NCI-H2196 treated with DMSO at 0.1 percent for 48 hours (cell line): ENCODE data around the gene HIPK2.

Experiments used
- DNase-seq: peaks from one replicate; lab custom pipeline; 2025; ENCODE audit not compliant: unreplicated experiment; lab: John Stamatoyannopoulos, UW

HIPK2 gene

DNA sequence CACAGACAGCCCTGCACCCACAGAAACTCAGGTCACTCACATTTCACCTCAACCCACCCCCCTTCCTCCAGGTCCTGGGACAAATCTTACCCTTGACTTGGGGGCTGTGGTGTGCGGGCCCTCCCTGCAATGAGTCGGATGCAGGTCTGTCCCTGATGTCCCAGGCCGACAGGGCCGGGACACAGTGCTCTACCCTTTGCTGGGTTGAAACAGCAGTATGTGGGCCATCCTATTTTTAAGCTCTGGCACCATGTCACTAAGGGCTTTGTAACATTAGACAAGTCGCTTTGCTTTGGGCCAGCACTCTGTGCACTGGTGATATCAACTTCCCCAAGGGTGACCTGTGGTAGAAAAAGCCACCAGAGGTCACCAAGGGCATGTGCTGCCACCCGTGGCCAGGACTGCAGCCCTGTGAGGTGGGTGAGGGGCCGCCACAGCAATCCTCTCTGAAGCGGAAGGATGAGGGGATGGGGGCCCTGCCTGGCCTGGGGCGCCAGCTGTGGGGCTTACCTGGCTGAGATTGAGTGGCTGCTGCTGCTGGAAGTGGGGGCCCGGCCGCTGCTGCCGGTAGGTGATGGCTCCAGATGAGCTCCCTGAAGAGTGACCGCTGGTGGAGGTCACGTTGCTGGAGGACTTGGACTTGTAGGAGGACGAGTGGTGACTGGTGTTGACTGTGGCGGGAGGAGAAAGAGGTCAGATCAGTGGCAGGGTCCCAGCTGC is 203.0 kb downstream of the HIPK2 start:
- no peak for DNase-seq

DNA sequence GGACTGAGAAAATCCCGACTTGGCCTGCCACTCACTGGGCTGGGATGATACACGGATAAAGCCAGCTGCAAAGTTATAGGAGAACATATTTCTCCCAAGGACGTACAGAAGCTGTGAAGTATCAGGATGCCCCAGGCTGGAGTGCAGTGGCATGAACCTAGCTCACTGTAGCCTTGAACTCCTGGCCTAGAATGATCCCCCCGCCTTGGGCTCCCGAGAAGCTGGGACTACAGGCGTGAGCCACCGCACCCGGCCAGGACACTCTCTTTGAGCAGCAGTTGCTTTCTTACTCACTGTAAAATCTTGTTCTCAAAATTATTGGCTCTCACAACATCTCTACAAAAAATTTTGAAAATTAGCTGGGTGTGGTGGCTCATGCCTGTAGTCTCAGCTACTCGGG is 203.9 kb downstream of the HIPK2 start:
- no peak for DNase-seq

DNA sequence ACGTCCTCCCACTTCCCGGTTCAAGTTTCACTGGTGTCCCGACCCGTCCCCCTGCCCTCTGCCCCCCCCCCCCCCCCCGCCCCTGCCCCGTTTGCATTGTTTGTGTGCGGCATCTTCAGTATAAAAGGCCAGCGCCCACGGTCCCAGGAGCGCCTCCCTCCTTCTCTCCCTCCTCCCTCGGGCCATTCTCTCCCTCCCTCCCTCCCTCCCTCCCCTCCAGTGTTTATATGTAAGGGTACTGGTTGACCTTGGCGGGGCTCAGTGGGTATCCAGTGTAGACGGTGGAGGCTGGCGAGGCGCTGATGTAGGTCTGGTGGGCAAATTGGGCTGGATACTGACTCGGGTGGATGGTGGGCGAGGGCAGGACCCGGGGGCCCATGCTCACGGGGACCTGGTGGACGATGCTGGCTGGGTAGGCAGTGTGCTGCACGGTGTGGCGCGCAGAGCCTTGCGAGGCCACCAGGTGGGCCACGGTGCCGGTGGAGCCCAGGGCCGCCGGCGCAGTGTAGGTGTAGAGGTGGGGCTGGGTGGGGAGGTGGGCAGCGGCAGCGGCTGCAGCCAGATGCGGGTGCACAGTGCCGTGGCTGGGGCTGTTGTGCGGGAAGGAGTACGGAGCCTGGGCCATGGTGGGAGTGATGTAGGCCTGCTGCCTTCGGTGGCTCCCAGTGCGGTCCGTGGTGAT is 205.0 kb downstream of the HIPK2 start:
- no peak for DNase-seq

DNA sequence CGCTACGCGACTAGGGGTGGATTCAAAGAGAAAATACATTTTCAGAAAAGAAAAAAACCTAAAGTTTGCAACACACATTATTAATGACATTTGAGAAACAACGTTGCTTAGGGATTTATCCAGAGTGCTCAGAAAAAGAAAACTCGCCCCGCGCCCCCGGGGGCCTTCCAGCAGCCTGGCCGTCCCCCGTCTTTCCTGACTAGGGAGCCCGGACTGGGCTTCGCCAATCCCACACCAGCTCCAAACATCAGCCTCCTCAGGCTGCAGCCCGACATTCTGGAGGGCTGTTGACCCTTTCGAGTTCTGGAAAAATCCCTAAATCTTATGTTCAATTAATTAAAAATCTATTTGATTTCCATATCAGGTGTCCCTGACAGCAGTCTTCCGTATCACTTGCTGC is 205.7 kb downstream of the HIPK2 start:
- DNase-seq: no peak

DNA sequence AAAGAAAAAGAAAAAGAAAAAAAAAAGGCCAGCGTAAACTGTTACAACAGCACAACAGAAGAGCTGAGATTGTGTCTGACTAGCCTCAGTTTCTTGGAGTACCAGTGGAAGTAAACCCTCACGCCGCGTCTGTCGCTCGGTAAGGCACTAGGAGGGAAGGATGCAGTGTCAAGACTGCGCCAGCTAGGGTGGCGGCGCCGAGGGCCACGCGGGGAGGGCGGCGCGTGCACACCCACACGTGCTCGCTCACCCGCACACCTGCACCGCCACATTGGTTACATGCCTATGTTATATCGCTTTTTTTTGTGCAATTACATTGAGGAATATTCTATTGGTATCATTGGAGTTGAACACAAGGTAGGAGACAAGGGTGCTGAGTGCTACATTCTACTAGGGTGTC is 206.1 kb downstream of the HIPK2 start:
- no peak for DNase-seq

DNA sequence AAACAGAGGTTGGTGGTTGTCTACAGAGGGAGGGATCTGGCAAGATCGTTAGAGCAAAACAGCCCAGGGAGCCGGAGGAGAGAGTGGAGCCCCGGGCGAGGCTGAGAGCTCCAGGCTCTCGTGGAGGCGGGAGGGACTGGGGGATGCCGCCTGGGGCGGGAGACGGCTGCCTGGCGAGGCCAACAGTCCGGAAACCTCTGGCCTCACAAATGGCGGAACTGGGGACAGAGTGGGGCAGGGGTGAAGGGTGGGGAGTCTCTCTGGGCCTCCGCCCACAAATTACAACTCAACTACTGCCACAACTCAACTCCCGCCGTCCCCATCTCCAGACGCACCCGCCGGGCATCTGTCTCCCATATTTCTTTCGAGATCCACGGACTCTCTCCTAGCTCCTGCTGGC is 206.6 kb downstream of the HIPK2 start:
- no peak for DNase-seq

DNA sequence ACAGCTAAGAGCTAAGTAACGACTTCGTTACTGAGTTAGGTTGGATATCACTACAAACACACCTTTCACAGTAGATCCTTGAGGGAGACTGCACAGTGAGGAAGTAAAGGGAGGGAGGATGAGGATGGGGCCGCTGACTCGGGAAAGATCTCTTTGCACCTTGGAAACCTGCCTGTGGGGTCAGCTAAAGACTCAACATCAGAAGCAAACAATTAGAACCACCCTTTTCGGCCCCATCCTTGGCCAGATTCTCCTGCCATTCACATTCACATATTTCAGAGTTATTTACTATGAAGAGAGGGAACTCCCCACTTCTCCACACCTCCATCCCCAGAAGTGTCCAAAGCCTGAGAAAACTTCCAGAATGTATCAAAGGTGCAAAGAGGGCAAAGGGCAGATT is 207.2 kb downstream of the HIPK2 start:
- DNase-seq: no peak

DNA sequence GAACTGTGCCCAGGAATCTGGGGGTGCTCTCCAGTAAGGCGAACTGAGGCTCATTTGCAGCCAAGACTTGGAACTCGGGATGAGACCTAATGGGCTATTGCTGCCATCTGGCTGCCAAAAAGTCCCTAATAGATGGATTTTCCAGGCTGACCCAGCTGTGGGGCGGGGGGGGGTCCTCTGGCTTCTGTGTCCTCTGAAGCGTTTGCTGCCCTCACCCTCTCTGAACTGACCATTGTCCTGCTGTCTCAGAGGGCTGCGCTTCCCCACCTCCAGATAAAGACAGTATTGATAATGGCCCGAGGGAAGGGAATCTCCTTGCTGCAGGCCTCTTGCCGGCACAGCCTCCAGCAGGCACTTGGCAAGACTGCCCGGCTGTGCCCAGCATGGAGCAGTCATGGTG is 207.7 kb downstream of the HIPK2 start:
- DNase-seq: no peak

DNA sequence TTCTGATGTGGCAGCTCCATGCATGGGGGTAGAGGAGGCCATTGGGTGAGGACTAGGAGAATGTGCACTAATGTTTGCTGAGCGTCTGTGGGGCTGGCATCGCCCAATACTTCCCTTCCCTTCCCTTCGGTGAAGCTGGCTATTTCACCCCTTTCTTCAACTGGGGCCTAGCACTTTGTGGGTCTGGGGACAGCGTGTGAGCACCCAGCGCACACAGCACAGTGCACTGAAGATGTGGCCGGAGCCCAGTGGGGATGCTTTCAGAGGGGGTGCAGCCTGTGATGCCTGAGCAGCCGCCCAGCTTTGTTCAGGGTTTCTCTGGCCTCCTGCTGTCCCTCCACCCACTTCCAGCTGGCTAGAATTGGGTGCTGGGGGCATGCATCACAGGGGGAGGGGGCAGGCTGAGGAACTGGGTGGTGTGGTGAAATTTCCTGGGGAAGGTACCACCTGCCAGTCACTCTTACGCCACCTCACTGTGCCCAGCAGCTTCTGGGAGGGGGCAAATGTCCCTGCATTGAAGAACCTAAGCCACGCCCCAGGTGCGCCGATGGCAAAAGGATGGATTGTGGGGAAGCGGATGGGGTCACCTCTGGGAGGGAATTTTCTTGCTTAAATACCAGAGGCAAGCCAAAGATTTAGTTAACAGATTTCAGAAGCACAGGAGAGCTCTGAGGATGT is 208.8 kb downstream of the HIPK2 start:
- no peak for DNase-seq

DNA sequence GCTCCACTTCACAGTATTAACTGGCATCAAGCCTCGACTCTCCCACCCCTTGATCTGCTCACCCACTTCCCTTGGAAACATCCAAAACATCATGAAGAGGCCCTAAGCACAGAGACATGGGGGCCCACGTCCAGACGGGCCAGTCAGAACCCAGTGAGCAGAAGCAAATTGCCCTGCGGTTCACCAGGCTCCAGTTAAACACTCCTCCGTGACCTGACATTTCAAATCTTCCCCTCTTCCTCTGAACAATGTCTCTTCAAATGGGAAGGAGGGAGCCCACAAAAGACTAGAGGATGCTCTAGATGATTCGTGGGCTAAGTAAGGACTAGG is 209.5 kb downstream of the HIPK2 start:
- DNase-seq: no peak

DNA sequence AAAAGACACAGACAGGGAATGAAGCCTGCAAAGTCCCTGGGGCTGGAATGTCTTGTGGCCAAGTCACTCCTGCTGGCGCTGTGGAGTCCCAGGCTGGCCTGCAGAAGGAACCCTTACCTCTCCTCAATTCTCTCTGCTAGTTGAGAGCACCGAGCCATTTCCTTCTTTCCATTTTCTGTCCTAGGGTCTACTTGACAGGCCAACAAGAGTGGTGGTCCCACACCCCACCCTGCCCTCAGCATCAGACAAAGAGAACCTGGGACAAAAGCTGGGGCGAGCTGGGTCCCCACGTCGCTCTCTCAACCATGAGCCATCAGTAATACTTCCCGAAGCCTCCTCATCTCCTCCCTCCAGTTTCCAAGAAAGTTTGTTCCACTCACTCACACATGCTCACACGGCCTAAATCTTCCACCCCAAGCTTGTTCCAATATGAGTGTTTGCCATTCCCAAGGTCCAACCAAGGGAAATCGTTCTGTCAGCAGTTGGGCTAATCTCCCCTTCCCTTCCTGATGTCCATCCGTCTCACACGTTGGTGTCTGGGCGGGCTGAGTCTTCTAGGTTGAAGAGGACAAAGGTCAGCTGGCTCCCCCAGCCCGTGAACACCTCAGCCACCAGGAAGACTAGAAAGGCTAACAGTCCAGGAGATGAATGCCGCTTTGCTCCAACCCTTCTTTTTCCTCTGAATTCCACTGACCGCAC is 210.0 kb downstream of the HIPK2 start:
- DNase-seq: no peak

DNA sequence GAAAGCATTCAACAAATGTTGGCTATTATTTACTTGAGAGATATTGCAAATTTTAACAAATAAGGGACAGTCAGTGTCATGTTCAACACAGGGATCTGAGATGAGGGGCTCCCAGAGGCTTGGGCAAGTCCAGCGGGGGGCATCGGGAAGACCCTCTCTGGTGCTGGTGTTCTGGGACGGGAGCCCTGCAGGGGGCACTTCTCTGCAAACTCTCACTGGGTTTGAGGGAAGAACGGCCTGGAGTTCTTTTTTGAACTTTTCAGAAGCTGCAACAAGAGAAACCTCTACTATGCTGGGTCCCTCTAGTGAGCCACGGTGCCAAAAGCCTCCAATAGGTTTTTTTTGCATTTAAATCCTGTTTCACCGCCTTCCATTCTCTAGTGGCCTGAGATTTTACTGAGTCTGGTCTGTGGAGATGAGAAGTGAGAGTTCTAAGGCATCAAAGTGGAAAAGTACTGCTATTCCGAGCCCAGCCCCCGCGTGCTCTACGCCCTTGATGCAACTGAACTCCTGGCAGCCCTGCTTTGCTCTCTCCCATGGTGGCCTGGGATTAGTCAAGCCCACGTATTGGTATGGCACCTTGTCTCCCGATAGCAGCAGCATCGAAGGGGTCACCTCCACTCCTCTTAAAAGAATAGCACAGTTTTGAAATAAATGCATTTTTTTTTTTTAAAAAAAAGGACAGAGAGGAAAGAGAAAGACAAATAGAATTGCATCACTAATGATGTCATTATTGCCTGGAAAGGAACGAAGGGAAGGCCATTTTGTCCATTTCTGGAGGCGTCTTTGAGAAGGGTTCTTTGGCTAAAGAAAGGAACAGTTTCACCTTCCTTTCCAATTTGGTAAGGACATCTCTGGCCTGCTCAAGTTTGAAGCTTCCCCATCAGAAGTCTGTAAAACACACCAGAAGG is 210.8 kb downstream of the HIPK2 start:
- no peak for DNase-seq

DNA sequence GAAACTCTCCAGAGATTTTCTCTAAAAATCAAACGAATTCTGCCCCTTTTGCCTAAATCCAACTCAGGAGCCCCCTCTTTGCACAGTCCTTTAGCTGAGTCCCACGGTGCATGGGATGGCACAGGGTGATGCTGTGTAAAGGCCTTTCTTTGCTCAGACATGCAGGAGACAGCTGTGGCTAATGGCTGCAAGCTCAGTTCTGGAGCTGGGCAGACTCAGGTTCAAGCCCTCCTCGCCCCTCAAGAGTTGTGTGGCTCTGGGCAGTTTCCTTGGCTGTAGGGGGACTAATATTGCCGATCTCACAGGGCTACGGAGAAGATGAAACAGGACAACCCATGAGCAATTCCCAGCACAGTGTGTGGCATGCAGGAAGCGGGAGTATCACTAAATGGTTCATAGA is 211.7 kb downstream of the HIPK2 start:
- no peak for DNase-seq

DNA sequence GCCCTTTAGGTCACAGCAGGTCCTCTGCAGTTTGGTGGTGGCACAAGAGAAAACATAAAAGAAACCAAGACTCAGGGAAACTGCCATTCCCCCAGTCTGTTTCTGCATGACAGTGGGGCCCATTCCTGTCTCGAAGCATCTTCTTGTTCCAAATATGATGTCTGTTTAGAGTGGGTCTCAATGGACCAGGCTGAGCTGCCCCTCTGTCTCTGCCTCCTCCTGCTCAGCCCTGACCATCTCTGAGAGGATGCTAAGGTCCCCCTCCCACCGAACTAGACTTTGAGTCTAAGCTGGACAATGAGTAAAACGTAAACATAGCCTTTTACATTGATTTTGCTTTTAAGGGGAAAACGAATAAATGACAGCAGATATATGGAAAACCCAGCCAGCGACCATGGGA is 213.9 kb downstream of the HIPK2 start:
- no peak for DNase-seq

DNA sequence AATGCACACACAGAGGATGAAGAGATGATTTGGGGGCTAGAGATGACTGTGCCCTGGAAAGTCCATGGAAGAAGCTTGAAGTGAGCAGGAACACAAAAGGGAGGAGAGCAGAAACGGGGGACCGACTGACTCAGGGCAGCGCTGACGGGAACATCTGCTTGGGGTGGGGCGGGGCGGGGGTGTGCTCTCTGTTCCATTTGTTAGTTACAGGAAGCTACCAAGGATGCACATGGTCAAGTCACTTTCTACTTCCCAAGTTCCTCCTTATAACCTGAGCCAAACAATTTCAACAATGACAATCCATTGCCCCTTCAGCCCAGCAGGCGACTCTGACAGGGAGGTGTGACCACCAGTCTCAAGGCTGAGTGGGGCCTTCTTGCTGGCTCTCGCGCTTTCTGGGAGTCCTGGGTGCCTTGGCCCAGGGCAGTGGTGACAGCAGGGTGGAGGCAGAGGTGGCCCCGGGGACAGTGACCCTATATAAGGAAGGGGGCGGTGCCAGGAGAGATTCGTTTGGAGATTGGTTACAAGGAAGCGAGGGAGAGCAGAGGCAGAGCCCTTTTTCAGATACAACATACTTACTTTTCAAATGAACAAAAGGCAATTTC is 214.7 kb downstream of the HIPK2 start:
- no peak for DNase-seq

DNA sequence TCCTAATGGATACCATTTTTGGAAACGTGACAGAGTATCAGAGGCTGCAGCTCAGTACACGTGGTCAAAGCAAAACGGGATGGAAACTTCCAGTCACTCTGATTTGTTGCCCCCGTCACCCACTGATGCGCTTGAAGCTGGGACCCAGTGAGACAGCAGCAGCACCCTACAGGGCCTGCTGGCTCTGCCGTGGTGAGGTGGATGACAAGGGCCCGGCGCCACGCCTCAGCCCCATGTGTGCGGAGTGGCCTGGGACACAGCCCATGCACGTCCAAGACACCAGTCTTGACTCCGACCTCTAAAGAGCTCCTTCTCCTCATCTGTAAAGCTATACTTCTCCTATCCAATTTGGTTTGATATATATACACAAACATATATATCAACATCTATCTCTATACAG is 215.3 kb downstream of the HIPK2 start:
- no peak for DNase-seq

DNA sequence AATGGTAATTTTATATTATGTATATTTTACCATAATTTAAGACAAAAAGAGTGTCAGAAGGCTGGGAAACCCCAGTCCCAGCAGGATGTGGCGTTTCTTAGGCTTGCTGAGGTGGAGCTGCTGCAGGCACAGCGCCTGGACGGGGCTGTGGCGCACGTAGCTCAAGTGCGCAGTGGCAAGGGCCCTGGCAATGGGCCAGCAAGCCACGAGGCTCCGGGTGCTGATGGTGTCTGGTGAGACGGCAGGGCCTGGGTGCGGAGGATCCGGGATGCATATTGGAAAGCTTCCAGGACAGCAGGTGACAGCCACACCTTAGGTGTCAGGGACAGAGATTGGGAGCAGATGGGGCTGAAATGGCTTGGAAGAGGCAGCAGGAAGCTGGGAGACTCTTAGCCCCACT is 217.1 kb downstream of the HIPK2 start:
- peak; percentile 46 for DNase-seq

DNA sequence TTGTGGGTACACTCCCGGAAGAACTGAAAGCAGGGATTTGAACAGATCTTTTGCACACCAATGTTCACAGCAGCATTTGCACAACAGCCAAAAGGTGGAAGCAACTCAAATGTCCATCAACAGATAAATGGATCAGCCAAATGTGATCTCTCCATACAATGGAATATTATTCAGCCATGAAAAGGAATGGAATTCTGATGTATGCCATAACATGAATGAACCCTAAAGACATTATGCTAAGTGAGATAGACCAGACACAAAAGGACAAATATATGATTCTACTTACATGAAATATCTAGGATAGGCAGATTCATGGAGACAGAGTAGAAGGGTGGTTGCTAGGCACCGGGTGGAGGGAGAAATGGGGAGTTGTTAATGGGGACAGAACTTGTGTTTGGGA is 217.6 kb downstream of the HIPK2 start:
- DNase-seq: no peak

DNA sequence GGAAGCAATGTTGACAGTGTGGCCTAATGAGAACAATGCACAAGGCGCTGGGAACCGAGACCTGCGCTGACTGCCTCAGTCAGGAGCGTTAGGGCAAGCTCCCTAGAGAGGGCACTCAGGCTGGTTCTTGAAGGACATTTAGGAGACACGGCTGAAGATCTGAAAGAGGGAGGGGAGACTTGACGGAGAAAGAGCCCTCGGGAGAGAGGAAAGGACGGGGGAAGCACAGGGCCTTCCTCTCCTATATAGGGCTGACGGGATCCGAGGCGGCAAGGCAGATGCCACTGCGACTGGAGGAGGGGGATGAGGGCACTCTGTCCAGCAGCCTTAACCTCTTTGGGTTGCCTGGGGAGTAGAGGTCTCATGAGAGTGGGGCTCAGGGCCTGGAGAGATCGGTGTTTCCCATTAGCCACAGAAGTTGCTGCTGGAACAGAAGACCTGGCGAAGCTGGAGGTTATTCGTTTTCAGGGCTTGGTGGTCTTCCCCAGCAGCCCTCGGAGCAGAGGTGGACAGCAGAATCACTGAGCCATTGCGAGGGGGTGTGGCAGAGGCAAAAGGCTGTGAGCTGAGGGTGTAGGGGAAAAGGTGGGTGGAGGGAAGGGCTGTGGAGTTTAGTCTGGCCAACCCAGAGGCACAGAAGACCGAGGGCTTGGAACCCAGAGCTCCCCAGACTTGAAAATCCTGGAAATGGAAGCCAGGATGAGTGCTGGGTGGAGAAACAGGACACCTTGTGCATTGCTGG is 218.3 kb downstream of the HIPK2 start:
- no peak for DNase-seq
